ENCODE results near the gene KLHL33.
A peak's percentile ranks its signal among the peaks of the same experiment; 100 is the strongest.

Gene KLHL33, protein sequence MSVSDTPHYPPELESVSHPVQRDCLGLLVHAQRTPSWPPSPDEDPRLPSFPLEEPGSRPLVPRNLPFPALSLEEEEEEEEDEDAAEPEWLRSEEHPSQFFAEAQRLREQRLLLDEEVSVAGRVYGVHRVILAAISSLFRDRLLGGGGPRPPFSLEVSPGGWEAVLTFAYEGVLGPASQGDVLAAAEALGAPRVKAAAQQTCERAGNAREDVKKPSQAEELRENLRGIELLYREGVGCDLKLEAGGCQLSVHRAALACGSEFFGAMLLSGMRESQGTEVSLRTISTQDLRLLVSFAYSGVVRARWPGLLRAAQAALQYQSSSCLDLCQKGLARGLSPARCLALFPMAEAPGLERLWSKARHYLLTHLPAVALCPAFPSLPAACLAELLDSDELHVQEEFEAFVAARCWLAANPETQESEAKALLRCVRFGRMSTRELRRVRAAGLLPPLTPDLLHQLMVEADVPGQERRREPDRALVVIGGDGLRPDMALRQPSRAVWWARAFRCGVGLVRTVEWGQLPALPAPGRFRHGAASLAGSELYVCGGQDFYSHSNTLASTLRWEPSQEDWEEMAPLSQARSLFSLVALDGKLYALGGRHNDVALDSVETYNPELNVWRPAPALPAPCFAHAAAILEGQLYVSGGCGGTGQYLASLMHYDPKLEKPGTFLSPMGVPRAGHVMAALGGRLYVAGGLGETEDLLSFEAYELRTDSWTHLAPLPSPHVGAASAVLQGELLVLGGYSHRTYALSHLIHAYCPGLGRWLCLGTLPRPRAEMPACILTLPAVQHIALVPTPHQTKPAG

DNA sequence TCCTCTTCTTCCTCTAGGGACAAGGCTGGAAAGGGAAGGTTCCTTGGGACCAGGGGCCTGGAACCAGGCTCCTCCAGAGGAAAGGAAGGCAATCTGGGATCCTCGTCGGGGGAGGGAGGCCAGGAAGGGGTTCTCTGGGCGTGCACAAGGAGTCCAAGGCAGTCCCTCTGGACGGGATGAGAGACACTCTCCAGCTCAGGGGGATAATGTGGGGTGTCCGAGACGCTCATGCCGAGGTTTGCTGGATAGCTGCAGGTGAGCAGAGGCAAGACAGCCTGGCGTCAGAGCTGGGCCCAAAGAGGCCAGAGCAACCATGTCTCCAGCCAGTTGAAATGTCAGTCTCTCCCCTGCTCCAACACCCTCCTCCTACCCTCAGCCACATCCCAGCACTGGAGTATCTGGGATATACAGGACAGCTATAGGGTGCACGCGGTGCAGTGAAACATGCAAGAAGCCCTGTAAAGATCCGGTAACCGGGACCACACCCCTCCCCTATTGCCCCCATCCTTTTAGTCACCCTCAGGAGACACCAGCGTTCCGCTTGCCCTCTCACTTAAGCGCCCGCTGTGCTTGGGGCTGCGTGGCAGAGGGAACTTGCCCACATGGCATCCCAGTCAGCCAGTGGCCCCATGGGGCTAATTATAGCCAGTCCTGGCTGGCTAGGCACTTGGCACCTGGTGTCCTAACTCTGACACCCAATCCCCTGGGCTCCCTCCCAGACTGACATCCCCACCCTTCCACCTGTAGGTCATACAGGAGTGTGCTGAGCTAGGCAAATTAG, at the start of gene KLHL33:
Gene KLHL33, minus strand, starts transcription at position 585 of the 781 bp plus-strand sequence. Its CDS starts 355 bp downstream, at position 230.
- no peak for DNase-seq

GRCh38 chr14:20482382-20482781, 46.4 kb upstream of the KLHL33 start:
- no peak for DNase-seq

DNA sequence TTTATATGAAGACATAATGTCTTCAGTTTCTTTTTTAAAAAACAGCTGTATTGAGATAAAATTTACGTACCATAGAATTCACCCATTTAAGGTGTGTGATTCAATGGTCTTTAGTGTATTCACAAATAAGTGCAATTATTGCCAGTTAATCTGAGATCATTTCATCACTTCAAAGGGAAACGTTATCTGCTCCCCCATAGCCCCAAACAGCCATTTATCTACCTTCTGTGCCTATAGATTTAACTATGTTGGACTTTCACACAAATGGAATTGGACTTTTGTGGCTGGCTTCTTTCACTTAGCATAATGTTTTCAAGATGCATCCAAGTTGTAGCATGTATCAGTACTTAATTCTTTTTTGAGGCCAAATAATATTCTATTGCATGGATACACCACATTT, 42.9 kb upstream of the KLHL33 start:
- no peak for DNase-seq

- DNase-seq = no peak
Observed at GRCh38 chr14:20477211-20477876, 41.4 kb upstream of the KLHL33 start.

- DNase-seq = no peak
Observed at GRCh38 chr14:20476776-20477175, 40.8 kb upstream of the KLHL33 start.

- no peak for DNase-seq
Observed at GRCh38 chr14:20472536-20473169, 36.7 kb upstream of the KLHL33 start.

DNA sequence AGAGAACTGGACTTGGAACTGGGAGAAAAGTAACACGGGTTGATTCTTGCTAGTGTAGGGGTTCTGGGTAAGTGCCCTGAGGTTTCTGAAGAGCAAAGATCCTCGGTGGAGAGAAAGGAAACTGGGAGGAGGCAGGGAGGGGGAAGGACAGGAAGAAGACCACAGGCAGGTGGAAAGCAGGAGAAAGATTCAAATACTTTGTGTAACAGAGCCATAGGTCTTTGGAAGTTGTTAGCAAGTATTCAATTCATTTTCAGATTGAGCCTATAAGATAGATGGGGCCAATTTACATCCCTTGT, 34.6 kb upstream of the KLHL33 start:
- no peak for DNase-seq

GRCh38 chr14:20469890-20470602, 34.1 kb upstream of the KLHL33 start:
- DNase-seq = peak; percentile 51

DNA sequence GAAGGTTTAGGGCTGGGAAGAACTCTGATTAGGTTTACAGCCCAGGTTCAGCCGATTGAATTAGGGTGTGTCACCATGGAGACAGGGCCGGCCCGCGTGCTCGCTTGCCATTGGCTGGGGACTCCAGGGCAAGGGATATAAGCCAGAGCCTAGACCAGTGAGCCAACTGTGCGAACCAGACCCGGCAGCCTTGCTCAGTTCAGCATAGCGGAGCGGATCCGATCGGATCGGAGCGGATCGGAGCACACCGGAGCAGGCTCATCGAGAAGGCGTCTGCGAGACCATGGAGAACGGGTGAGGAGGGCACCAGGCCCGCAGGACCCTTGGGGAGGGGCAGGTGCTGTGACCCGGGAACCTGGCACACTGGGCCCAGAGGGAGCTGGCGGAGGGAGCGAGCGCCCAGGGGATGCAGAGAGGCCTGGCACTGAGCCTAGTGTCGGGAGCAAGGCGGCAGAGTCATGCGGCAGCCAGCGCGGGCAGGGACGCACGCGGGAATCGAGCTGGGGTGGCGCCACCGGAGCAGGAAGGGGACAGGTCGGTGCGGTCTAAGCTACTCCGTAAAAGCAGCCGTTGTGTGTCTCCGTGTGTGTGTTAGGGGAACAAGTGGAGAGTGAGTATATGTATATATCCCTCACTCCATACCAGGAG, 33.4 kb upstream of the KLHL33 start, which contains the start of gene PNP:
Gene PNP, plus strand, starts transcription at position 165 of the 648 bp plus-strand sequence. Its CDS starts 119 bp downstream, at position 284.
- peak; percentile 76 for DNase-seq

- no peak for DNase-seq
Observed at GRCh38 chr14:20468764-20469241, 32.8 kb upstream of the KLHL33 start.

- peak; percentile 96 for DNase-seq
Observed at GRCh38 chr14:20461225-20462141, 25.5 kb upstream of the KLHL33 start, which contains the start of gene PIP4P1. Gene PIP4P1, minus strand, starts transcription at chr14:20461434. Its CDS starts 109 bp downstream, at chr14:20461325.

GRCh38 chr14:20460458-20461224, 24.7 kb upstream of the KLHL33 start:
- peak; percentile 39 for DNase-seq

- no peak for DNase-seq
Observed at GRCh38 chr14:20458031-20458789, 22.2 kb upstream of the KLHL33 start.

DNA sequence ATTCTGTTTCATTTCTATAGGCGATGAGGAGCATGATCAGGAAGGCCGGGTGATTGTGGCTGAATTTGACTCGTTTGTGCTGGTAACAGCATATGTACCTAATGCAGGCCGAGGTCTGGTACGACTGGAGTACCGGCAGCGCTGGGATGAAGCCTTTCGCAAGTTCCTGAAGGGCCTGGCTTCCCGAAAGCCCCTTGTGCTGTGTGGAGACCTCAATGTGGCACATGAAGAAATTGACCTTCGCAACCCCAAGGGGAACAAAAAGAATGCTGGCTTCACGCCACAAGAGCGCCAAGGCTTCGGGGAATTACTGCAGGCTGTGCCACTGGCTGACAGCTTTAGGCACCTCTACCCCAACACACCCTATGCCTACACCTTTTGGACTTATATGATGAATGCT, 21.0 kb upstream of the KLHL33 start:
- DNase-seq = no peak

GRCh38 chr14:20455355-20456300, 19.7 kb upstream of the KLHL33 start:
- peak; percentile 31 for DNase-seq

DNA sequence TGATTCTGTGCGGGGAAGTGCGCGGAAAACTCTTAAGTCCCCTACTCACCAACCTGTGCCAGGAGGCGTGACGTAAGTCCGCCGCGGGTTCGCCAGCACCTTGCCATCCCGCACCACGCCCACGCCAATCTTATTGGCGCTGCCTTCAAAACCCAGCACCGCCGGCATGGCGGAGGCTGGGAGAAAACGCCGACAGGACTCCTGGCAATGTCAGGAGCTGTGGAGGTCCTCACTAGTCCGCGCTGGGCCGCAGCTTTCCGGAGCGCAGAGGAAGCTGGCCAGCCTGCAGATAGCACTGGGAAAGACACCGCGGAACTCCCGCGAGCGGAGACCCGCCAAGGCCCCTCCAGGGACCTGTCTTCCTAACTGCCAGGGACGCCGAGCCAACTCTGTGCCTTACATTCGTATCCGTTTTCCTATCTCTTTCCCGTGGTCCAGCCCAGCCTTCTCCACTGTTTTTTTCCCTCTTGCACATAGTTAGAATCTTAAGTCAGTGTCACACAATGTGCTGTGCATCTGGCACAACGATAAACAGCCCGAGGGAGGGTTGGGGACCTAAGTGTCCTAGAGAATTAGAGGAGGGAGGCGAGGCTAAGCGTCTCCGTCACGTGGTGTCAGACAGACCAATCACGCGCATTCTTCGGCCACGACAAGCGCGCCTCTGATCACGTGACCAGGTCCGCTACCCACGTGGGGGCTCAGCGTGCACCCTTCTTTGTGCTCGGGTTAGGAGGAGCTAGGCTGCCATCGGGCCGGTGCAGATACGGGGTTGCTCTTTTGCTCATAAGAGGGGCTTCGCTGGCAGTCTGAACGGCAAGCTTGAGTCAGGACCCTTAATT, 18.8 kb upstream of the KLHL33 start, which contains the start of the genes APEX1 and OSGEP:
Gene APEX1, plus strand, starts transcription at position 711 of the 839 bp plus-strand sequence. CDS start 420 bp downstream, outside the sequence.
Gene OSGEP, minus strand, starts transcription at position 297 of the 839 bp plus-strand sequence. Its CDS starts 129 bp downstream, at position 168.
- peak; percentile 95 for DNase-seq
